GM19193 (cell line): ENCODE measurements around the gene SETD7.

Experiments used
- POLR2A ChIP-seq: IDR thresholded peaks from 4 replicates; pipeline ENCODE4 v1.6.1; 2011; ENCODE audit not compliant: insufficient read depth, insufficient read length; ENCODE audit errors: extremely low read depth

The SETD7 gene

GRCh38 chr4:139515531-139515958 is 40.5 kb downstream of the SETD7 start:
- no peak for TF ChIP-seq POLR2A

- TF ChIP-seq POLR2A, result no peak
Observed at GRCh38 chr4:139514382-139515059, 41.5 kb downstream of the SETD7 start.

GRCh38 chr4:139511320-139511719 is 44.7 kb downstream of the SETD7 start:
- TF ChIP-seq POLR2A, result no peak

GRCh38 chr4:139509727-139510410 is 46.1 kb downstream of the SETD7 start:
- no peak for TF ChIP-seq POLR2A

- no peak for TF ChIP-seq POLR2A
Observed at GRCh38 chr4:139508581-139509237, 47.3 kb downstream of the SETD7 start.

- TF ChIP-seq POLR2A, result no peak
Observed at GRCh38 chr4:139506774-139507173, 49.2 kb downstream of the SETD7 start.

- TF ChIP-seq POLR2A, result no peak
Observed at GRCh38 chr4:139503622-139504166, 52.3 kb downstream of the SETD7 start.

GRCh38 chr4:139501927-139502899 is 53.8 kb downstream of the SETD7 start:
- no peak for TF ChIP-seq POLR2A

GRCh38 chr4:139501527-139501926 is 54.5 kb downstream of the SETD7 start:
- no peak for TF ChIP-seq POLR2A

GRCh38 chr4:139501117-139501516 is 54.9 kb downstream of the SETD7 start:
- TF ChIP-seq POLR2A, result no peak

- TF ChIP-seq POLR2A, result no peak
Observed at GRCh38 chr4:139499186-139499585, 56.8 kb downstream of the SETD7 start.

GRCh38 chr4:139493176-139493575 is 62.8 kb downstream of the SETD7 start:
- no peak for TF ChIP-seq POLR2A

GRCh38 chr4:139492429-139492828 is 63.6 kb downstream of the SETD7 start:
- no peak for TF ChIP-seq POLR2A

GRCh38 chr4:139489638-139490037 is 66.4 kb downstream of the SETD7 start:
- no peak for TF ChIP-seq POLR2A

GRCh38 chr4:139488442-139488841 is 67.6 kb downstream of the SETD7 start:
- TF ChIP-seq POLR2A, result no peak

- no peak for TF ChIP-seq POLR2A
Observed at GRCh38 chr4:139484783-139485311, 71.2 kb downstream of the SETD7 start.
